ENCODE results near the gene DENND1A. TPM values are rescaled to one million over a fixed set of nuclear protein-coding genes. Genes with fewer than 3 reads are reported as not detected.

The DENND1A gene
- total and polyA plus RNA-seq, 12 donors: 7.3 to 36.7 (median 19.6) TPM

DNA sequence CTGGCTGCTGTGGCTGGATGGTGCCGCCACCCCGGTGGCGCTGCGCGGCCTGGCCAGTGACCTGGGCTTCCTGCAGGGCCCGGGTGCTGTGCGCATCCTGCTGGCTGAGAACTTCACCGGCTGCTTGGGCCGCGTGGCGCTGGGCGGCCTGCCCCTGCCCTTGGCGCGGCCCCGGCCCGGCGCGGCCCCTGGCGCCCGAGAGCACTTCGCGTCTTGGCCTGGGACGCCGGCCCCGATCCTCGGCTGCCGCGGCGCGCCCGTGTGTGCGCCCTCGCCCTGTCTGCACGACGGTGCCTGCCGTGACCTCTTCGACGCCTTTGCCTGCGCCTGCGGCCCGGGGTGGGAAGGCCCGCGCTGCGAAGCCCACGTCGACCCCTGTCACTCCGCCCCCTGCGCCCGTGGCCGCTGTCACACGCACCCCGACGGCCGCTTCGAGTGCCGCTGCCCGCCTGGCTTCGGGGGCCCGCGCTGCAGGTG lies 556.4 kb downstream of the DENND1A start:
- no peaks in the 10 kb centered on the region for H3K36me3 ChIP-seq (replicated peaks in 1 of 2)
- H3K4me3 ChIP-seq: no peak overlapping the region
- no peak overlapping the region for H3K27ac ChIP-seq
- H3K4me1 ChIP-seq (replicated peaks in 1 of 2): peaks cover 0 to 6% of the 10 kb centered on the region in 2 donors
- H3K9me3 ChIP-seq (replicated peaks in 1 of 3): no peaks in the 10 kb centered on the region
- peaks cover 56% of the 10 kb centered on the region for H3K27me3 ChIP-seq
- no peak for DNase-seq
- 4 to 12% (median 5%) methylated on average over 5 to 60 of the region's 60 CpGs; no CpG with 5 or more reads in 1 of the 4 donors for WGBS, 4 donors
- intact Hi-C loops (cut with DNase I): no loop called here
- TF ChIP-seq POLR2A (IDR thresholded peaks at IDR 0.05): no peak
- TF ChIP-seq, protein P1, sequence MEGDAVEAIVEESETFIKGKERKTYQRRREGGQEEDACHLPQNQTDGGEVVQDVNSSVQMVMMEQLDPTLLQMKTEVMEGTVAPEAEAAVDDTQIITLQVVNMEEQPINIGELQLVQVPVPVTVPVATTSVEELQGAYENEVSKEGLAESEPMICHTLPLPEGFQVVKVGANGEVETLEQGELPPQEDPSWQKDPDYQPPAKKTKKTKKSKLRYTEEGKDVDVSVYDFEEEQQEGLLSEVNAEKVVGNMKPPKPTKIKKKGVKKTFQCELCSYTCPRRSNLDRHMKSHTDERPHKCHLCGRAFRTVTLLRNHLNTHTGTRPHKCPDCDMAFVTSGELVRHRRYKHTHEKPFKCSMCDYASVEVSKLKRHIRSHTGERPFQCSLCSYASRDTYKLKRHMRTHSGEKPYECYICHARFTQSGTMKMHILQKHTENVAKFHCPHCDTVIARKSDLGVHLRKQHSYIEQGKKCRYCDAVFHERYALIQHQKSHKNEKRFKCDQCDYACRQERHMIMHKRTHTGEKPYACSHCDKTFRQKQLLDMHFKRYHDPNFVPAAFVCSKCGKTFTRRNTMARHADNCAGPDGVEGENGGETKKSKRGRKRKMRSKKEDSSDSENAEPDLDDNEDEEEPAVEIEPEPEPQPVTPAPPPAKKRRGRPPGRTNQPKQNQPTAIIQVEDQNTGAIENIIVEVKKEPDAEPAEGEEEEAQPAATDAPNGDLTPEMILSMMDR (IDR thresholded peaks at IDR 0.05): no peak

DNA sequence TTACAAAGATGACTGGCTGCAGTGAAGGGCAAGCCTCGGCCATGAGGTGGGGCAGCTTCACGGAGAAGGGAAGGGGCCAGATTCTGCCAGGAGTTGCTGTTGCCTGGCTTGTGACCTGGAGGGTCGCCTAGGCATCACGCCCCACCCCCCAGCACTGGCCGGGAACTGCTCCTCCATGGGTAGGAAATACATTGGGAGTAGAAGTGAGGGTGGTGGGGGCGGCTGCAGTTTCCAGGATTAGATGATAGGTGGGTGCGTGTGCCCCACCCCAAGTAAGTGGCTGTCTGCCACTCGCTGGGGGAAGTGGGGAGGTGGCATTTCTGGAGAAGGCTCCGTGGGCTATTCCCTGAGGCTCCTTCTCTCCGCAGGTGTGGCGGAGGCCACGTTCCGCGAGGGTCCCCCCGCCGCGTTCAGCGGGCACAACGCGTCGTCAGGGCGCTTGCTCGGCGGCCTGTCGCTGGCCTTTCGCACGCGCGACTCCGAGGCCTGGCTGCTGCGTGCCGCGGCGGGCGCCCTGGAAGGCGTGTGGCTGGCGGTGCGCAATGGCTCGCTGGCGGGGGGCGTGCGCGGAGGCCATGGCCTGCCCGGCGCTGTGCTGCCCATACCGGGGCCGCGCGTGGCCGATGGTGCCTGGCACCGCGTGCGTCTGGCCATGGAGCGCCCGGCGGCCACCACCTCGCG lies 557.0 kb downstream of the DENND1A start:
- WGBS, 4 donors: 13 to 23% (median 17%) methylated on average over 14 to 58 of the region's 58 CpGs
- peaks cover 0 to 6% of the 10 kb centered on the region in 2 donors for H3K4me1 ChIP-seq (replicated peaks in 1 of 2)
- intact Hi-C loops (cut with DNase I): no loop called here
- peaks cover 62% of the 10 kb centered on the region for H3K27me3 ChIP-seq
- H3K9me3 ChIP-seq (replicated peaks in 1 of 3): no peaks in the 10 kb centered on the region
- H3K36me3 ChIP-seq (replicated peaks in 1 of 2): no peaks in the 10 kb centered on the region
- DNase-seq: no peak
- TF ChIP-seq, protein P1 (IDR thresholded peaks at IDR 0.05): no peak
- TF ChIP-seq POLR2A (IDR thresholded peaks at IDR 0.05): no peak
- H3K4me3 ChIP-seq: no peak overlapping the region
- no peak overlapping the region for H3K27ac ChIP-seq

DNA sequence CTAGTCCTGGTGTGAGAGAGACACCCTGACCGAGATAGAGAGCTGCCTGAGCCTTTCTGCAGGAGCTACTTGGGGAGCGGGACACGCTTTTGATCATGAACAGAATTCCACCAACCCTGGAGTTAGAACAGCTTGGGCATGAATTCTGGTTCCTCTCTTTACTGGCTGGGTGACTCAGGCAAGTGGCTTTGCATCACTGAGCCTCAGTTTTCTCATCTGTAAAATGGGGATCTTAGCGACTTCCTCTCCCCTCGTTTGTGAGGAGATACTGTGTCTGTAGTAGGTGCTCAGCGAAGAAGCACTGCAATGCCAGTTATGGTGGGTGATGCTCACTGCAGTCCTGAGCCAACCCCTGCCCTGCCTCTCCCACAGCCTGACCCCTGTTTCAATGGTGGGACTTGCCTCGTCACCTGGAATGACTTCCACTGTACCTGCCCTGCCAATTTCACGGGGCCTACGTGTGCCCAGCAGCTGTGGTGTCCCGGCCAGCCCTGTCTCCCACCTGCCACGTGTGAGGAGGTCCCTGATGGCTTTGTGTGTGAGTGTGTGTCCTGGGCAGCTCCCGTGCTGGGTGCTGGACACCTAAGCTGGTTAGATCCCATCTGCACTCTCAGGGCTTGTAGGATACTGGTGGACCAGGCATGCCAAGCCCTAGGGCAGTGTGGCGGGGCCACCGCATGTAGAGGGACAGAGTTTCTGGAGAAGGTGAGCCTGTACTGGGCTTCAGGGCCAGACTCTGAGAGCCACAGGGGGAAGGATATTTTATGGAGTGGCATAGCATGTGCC lies 557.9 kb downstream of the DENND1A start:
- H3K4me1 ChIP-seq (replicated peaks in 1 of 2): peaks cover 0 to 6% of the 10 kb centered on the region in 2 donors
- no peaks in the 10 kb centered on the region for H3K36me3 ChIP-seq (replicated peaks in 1 of 2)
- no peak for DNase-seq
- no peak overlapping the region for H3K27ac ChIP-seq
- peaks cover 63% of the 10 kb centered on the region for H3K27me3 ChIP-seq
- no peak for TF ChIP-seq POLR2A (IDR thresholded peaks at IDR 0.05)
- TF ChIP-seq, protein P1 (IDR thresholded peaks at IDR 0.05): no peak
- H3K9me3 ChIP-seq (replicated peaks in 1 of 3): no peaks in the 10 kb centered on the region
- 76 to 87% (median 79%) methylated on average over 8 to 14 of the region's 14 CpGs for WGBS, 4 donors
- intact Hi-C loops (cut with DNase I): no loop called here
- H3K4me3 ChIP-seq: no peak overlapping the region

DNA sequence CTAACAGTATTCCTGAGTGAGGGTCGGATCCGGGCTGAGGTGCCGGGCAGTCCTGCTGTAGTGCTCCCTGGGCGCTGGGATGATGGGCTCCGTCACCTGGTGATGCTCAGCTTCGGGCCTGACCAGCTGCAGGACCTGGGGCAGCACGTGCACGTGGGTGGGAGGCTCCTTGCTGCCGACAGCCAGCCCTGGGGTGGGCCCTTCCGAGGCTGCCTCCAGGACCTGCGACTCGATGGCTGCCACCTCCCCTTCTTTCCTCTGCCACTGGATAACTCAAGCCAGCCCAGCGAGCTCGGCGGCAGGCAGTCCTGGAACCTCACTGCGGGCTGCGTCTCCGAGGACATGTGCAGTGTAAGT lies 558.7 kb downstream of the DENND1A start:
- no peaks in the 10 kb centered on the region for H3K36me3 ChIP-seq (replicated peaks in 1 of 2)
- 50 to 83% (median 78%) methylated on average over 2 to 18 of the region's 18 CpGs for WGBS, 4 donors

More for the DNA sequence above, 558.7 kb downstream of the DENND1A start:
- no peaks in the 10 kb centered on the region for H3K9me3 ChIP-seq (replicated peaks in 1 of 3)
- TF ChIP-seq POLR2A (IDR thresholded peaks at IDR 0.05): no peak
- TF ChIP-seq, protein P1 (IDR thresholded peaks at IDR 0.05): no peak
- intact Hi-C loops (cut with DNase I): no loop called here
- H3K27me3 ChIP-seq: peaks cover 65% of the 10 kb centered on the region
- H3K4me3 ChIP-seq: no peak overlapping the region
- H3K27ac ChIP-seq: no peak overlapping the region
- H3K4me1 ChIP-seq (replicated peaks in 1 of 2): peaks cover 0 to 6% of the 10 kb centered on the region in 2 donors
- DNase-seq: no peak

Data from adrenal gland (tissue), 12 donors.